ENCODE results near the gene MZT2B. TPM values are rescaled to one million over a fixed set of nuclear protein-coding genes. Genes with fewer than 3 reads are reported as not detected.
"Not testable (repeated sequence)": the region's sequence is repeated elsewhere in the genome, so short reads cannot be mapped to it uniquely, and the experiment has no call there.

The MZT2B gene
- total RNA-seq, 2 donors from 2014 or later: 161 to 224 TPM

DNA sequence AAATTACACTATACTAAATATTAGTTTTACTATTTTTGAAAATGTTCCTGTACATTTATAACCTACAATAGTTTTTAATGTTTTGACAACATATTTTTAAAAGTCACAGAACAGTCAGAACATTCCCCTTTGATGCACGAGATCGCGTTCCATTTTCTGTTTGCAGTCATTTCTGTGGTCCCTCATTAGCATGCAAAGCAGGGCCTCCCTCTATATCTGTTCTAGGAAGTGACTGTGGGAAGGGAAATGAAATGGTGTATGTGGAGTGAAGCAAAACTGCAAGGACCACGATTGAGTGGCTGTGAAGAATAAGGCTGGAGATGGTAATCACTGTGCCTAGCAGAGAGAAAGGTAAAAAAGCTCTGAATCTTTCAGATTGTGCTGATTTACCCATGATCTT is 40.5 kb downstream of the MZT2B start:
- H3K36me3 Mint-ChIP-seq (ENCODE audit: low read depth); H3K4me1 Mint-ChIP-seq; H3K36me3 ChIP-seq (ENCODE audit: control insufficient read depth, insufficient read depth, low read length); H3K4me3 Mint-ChIP-seq; H3K27ac Mint-ChIP-seq; H3K4me3 ChIP-seq (ENCODE audit: low read length); H3K9ac ChIP-seq (ENCODE audit: extremely low read depth, low read length, poor library complexity, severe bottlenecking); H3K9me3 Mint-ChIP-seq; H3K27me3 ChIP-seq (ENCODE audit: control insufficient read depth, insufficient read depth, low read length, poor library complexity, severe bottlenecking); H3K9me3 ChIP-seq (ENCODE audit: control insufficient read depth, low read length); H3K27ac ChIP-seq (ENCODE audit: low read depth, low read length); H3K4me1 ChIP-seq (ENCODE audit: control insufficient read depth, insufficient read depth, low read length); DNase-seq: not testable (repeated sequence)
- peaks cover 15% of the 10 kb centered on the region for H3K27me3 Mint-ChIP-seq (ENCODE audit: insufficient read depth)
- no CpG with 5 or more reads among the region's 4 CpGs for WGBS, 2 experiments (ENCODE audit: insufficient coverage in 1 of 2, insufficient read length in 1 of 2)

DNA sequence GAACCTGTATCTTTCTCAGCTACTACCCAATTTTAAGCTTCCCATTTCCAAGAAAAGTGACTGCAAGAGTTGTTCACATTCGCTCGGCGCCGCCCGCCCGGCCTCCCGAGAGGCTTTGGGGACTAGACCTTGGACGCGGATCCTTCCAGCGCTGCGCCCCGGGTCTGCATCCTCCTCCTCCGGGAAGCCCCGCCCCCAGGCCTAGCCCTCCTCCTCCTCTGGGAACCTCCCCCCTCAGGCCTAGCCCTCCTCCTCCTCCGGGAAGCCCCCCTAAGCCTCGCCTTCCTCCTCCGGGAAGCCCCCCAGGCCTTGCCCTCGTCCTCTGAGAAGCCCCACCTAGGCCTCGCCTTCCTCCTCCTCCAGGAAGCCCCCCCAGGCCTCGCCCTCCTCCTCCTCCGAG is 45.9 kb downstream of the MZT2B start:
- peak; percentile 44 for DNase-seq
- H3K27ac Mint-ChIP-seq; H3K9me3 ChIP-seq (ENCODE audit: control insufficient read depth, low read length); H3K36me3 Mint-ChIP-seq (ENCODE audit: low read depth); H3K4me3 Mint-ChIP-seq; H3K4me1 ChIP-seq (ENCODE audit: control insufficient read depth, insufficient read depth, low read length); H3K9ac ChIP-seq (ENCODE audit: extremely low read depth, low read length, poor library complexity, severe bottlenecking); H3K27me3 ChIP-seq (ENCODE audit: control insufficient read depth, insufficient read depth, low read length, poor library complexity, severe bottlenecking); H3K4me1 Mint-ChIP-seq; H3K27ac ChIP-seq (ENCODE audit: low read depth, low read length); H3K4me3 ChIP-seq (ENCODE audit: low read length); H3K36me3 ChIP-seq (ENCODE audit: control insufficient read depth, insufficient read depth, low read length): not testable (repeated sequence)
- H3K27me3 Mint-ChIP-seq (ENCODE audit: insufficient read depth): peaks cover 13% of the 10 kb centered on the region
- H3K9me3 Mint-ChIP-seq: peaks cover 10% of the 10 kb centered on the region
- 93% methylated on average over 20 of the region's 21 CpGs; no CpG with 5 or more reads in 1 of the 2 experiments for WGBS, 2 experiments (ENCODE audit: insufficient coverage in 1 of 2, insufficient read length in 1 of 2)

DNA sequence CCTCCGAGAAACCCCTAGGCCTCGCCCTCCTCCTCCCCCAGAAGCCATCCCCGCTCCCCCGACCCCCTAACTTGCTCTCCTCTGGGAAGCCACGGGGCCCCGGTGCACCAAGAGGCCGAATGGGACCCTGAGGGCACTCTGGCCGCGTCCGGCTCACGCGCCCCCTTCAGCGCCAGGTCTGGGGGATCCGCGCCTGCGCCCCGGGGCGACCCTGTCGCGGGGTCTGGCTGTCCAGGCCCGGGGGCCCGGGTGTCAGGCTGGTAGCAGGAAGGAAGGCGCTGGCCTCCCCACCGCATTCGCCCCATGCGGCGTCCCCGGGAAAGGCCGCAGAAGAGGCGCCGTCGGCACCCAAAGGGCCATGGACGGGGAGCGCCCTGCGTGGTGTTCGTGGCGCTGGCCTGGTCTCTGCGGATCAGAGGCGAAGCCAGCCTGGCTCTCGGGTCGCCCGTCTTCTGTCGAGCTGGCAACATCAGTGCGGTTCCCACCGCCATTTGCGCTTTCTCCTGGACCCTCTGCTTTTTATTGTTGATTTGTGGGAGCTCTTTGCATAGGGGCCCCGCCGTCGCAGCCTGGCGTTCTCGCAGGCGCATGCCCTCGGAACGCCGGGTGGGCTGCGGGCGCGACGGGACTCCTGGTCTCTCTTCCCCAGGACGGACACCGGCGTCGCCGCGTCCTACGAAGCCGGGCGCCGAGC is 46.6 kb downstream of the MZT2B start:
- H3K27ac Mint-ChIP-seq; H3K4me1 Mint-ChIP-seq; H3K27ac ChIP-seq (ENCODE audit: low read depth, low read length); H3K9ac ChIP-seq (ENCODE audit: extremely low read depth, low read length, poor library complexity, severe bottlenecking); DNase-seq; H3K36me3 ChIP-seq (ENCODE audit: control insufficient read depth, insufficient read depth, low read length); H3K36me3 Mint-ChIP-seq (ENCODE audit: low read depth); H3K4me3 ChIP-seq (ENCODE audit: low read length); H3K4me3 Mint-ChIP-seq; H3K4me1 ChIP-seq (ENCODE audit: control insufficient read depth, insufficient read depth, low read length); H3K27me3 ChIP-seq (ENCODE audit: control insufficient read depth, insufficient read depth, low read length, poor library complexity, severe bottlenecking); H3K9me3 ChIP-seq (ENCODE audit: control insufficient read depth, low read length): not testable (repeated sequence)
- Mint-ChIP-seq H3K27me3 (ENCODE audit: insufficient read depth) (peaks cover 13% of the 10 kb centered on the region), H3K9me3 (peaks cover 10% of the 10 kb centered on the region)
- WGBS, 2 experiments (ENCODE audit: insufficient coverage in 1 of 2, insufficient read length in 1 of 2): 94 to 95% methylated on average over 29 to 69 of the region's 69 CpGs

DNA sequence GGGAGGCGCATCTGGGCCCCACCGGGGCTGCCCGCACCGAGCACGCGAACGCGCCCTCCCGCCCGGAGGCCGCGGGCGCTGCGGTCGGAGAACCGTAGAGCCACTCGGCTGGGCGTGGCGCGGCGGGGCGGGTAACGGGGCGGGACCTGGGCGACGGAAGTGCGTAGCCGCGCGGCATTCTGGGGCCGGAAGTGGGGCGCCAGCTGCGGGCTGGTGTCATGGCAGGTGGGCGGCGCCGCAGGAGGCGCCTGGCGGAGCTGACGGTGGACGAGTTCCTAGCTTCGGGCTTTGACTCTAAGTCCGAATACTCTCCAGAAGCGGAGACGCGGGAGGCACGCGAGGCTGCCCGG is 47.1 kb downstream of the MZT2B start:
- peak; percentile 42 for DNase-seq
- not testable (repeated sequence) for H3K27ac ChIP-seq (ENCODE audit: low read depth, low read length); H3K4me3 Mint-ChIP-seq; H3K9me3 ChIP-seq (ENCODE audit: control insufficient read depth, low read length); H3K27ac Mint-ChIP-seq; H3K36me3 ChIP-seq (ENCODE audit: control insufficient read depth, insufficient read depth, low read length); H3K4me1 Mint-ChIP-seq; H3K9ac ChIP-seq (ENCODE audit: extremely low read depth, low read length, poor library complexity, severe bottlenecking); H3K27me3 ChIP-seq (ENCODE audit: control insufficient read depth, insufficient read depth, low read length, poor library complexity, severe bottlenecking); H3K4me1 ChIP-seq (ENCODE audit: control insufficient read depth, insufficient read depth, low read length); H3K4me3 ChIP-seq (ENCODE audit: low read length); H3K36me3 Mint-ChIP-seq (ENCODE audit: low read depth)
- 94 to 97% methylated on average over 19 to 48 of the region's 48 CpGs for WGBS, 2 experiments (ENCODE audit: insufficient coverage in 1 of 2, insufficient read length in 1 of 2)
- Mint-ChIP-seq H3K27me3 (ENCODE audit: insufficient read depth) (peaks cover 10% of the 10 kb centered on the region), H3K9me3 (peaks cover 10% of the 10 kb centered on the region)

DNA sequence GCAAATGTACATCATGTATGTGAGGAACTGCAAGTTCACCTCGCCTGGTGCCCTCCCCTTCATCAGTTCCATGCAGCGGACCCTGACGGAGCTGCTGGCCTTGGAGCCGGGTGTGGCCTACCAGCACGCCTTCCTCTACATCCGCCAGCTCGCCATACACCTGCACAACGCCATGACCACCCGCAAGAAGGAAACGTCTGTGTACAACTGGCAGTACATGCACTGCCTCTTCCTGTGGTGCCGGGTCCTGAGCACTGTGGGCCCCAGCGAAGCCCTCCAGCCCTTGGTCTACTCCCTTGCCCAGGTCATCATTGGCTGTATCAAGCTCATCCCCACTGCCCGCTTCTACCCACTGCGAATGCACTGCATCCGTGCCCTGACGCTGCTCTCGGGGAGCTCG is 48.3 kb downstream of the MZT2B start:
- not testable (repeated sequence) for H3K4me3 ChIP-seq (ENCODE audit: low read length); H3K4me1 Mint-ChIP-seq; H3K4me1 ChIP-seq (ENCODE audit: control insufficient read depth, insufficient read depth, low read length); H3K4me3 Mint-ChIP-seq; H3K36me3 Mint-ChIP-seq (ENCODE audit: low read depth); H3K27me3 ChIP-seq (ENCODE audit: control insufficient read depth, insufficient read depth, low read length, poor library complexity, severe bottlenecking); DNase-seq; H3K9me3 ChIP-seq (ENCODE audit: control insufficient read depth, low read length); H3K9ac ChIP-seq (ENCODE audit: extremely low read depth, low read length, poor library complexity, severe bottlenecking); H3K36me3 ChIP-seq (ENCODE audit: control insufficient read depth, insufficient read depth, low read length); H3K27me3 Mint-ChIP-seq (ENCODE audit: insufficient read depth); H3K27ac Mint-ChIP-seq; H3K27ac ChIP-seq (ENCODE audit: low read depth, low read length)
- 97 to 98% methylated on average over 8 to 12 of the region's 18 CpGs for WGBS, 2 experiments (ENCODE audit: insufficient coverage in 1 of 2, insufficient read length in 1 of 2)
- peaks cover 10% of the 10 kb centered on the region for H3K9me3 Mint-ChIP-seq

DNA sequence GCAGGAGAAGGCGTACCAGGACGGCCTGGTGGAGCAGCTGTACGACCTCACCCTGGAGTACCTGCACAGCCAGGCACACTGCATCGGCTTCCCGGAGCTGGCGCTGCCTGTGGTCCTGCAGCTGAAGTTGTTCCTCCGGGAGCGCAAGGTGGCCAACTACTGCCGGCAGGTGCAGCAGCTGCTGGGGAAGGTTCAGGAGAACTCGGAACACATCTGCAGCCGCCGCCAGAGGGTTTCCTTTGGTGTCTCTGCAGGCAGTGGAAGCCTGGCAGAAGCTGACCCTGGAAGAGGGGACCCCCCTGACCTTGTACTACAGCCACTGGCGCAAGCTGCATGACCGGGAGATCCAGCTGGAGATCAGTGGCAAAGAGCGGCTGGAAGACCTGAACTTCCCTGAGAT is 48.8 kb downstream of the MZT2B start:
- H3K27ac ChIP-seq (ENCODE audit: low read depth, low read length); H3K27me3 Mint-ChIP-seq (ENCODE audit: insufficient read depth); H3K27ac Mint-ChIP-seq; DNase-seq; H3K4me3 Mint-ChIP-seq; H3K9me3 ChIP-seq (ENCODE audit: control insufficient read depth, low read length); H3K4me1 ChIP-seq (ENCODE audit: control insufficient read depth, insufficient read depth, low read length); H3K36me3 Mint-ChIP-seq (ENCODE audit: low read depth); H3K27me3 ChIP-seq (ENCODE audit: control insufficient read depth, insufficient read depth, low read length, poor library complexity, severe bottlenecking); H3K4me3 ChIP-seq (ENCODE audit: low read length); H3K9ac ChIP-seq (ENCODE audit: extremely low read depth, low read length, poor library complexity, severe bottlenecking); H3K4me1 Mint-ChIP-seq; H3K36me3 ChIP-seq (ENCODE audit: control insufficient read depth, insufficient read depth, low read length): not testable (repeated sequence)
- 92 to 94% methylated on average over 7 to 15 of the region's 15 CpGs for WGBS, 2 experiments (ENCODE audit: insufficient coverage in 1 of 2, insufficient read length in 1 of 2)
- peaks cover 10% of the 10 kb centered on the region for H3K9me3 Mint-ChIP-seq
